ENCODE results near the gene MAMDC2. TPM values are rescaled to one million over a fixed set of nuclear protein-coding genes. Genes with fewer than 3 reads are reported as not detected.

The MAMDC2 gene
- total and polyA plus RNA-seq, 2 of the 8 experiments (the other 6 are each of a cell fraction or from before 2014, with no cell fraction given): 6.1 to 15.4 TPM

- Histone ChIP-seq H3K4me1 (replicated peaks in 1 of 4; ENCODE audit: control insufficient read depth in 3 of 4, insufficient read depth in 4 of 4, low read length in 3 of 4) (no peaks in the 10 kb centered on the region), H2BK12ac (ENCODE audit: low read depth, low read length) (no peak overlapping the region), H2BK20ac (ENCODE audit: low read length) (no peak overlapping the region), H3K27ac (ENCODE audit: low read depth, low read length) (no peak overlapping the region), H3K23ac (ENCODE audit: insufficient read length) (no peak overlapping the region), H3K4me2 (ENCODE audit: insufficient read depth in 1 of 2, low read depth in 2 of 2, low read length in 2 of 2) (no peak overlapping the region), H3K4me3 (ENCODE audit: extremely low read depth in 1 of 4, insufficient read depth in 2 of 4, low read depth in 3 of 4, low read length in 4 of 4) (no peak overlapping the region), H4K5ac (ENCODE audit: insufficient read length, low read depth, low read length) (no peak overlapping the region), H3K4ac (replicated peaks; ENCODE audit: insufficient read length, low read depth, low read length) (no peak overlapping the region), H3K18ac (ENCODE audit: extremely low read depth, low read length) (no peak overlapping the region), H2BK5ac (ENCODE audit: low read depth, low read length) (no peak overlapping the region), H4K91ac (replicated peaks; ENCODE audit: insufficient read length, low read length) (no peak overlapping the region), H3K14ac (ENCODE audit: insufficient read length) (no peak overlapping the region), H2AFZ (ENCODE audit: low read length) (no peak overlapping the region), H3K79me1 (ENCODE audit: low read depth, low read length) (no peaks in the 10 kb centered on the region), H2AK5ac (ENCODE audit: low read depth, low read length) (no peak overlapping the region), H4K8ac (ENCODE audit: extremely low read depth, insufficient read depth, low read length) (no peak overlapping the region), H2BK120ac (replicated peaks; ENCODE audit: low read depth, low read length) (no peak overlapping the region), H3K9ac (replicated peaks in 1 of 4; ENCODE audit: extremely low read depth in 1 of 4, low read depth in 3 of 4, low read length in 3 of 4) (no peak overlapping the region), H3K23me2 (ENCODE audit: low read depth, low read length) (no peaks in the 10 kb centered on the region; the same call in 1 of the 2 replicates), H4K20me1 (replicated peaks in 1 of 2; ENCODE audit: control insufficient read depth in 1 of 2, insufficient read depth in 2 of 2, low read length in 2 of 2) (no peaks in the 10 kb centered on the region), H3K56ac (replicated peaks; ENCODE audit: insufficient read length, low read depth, low read length) (no peak overlapping the region), H3K9me3 (ENCODE audit: insufficient read depth in 2 of 2, low read depth in 1 of 2, low read length in 1 of 2) (no peaks in the 10 kb centered on the region), H3K36me3 (ENCODE audit: control insufficient read depth in 2 of 4, insufficient read depth in 4 of 4, low read length in 3 of 4) (no peaks in the 10 kb centered on the region), H2BK15ac (ENCODE audit: low read length) (no peak overlapping the region), H3K79me2 (ENCODE audit: control insufficient read depth in 1 of 2, insufficient read depth in 2 of 2, low read length in 2 of 2) (no peaks in the 10 kb centered on the region), H3K27me3 (replicated peaks in 1 of 4; ENCODE audit: control insufficient read depth in 3 of 4, extremely low read depth in 1 of 4, insufficient read depth in 3 of 4, low read length in 3 of 4) (no peaks in the 10 kb centered on the region)
- FAIRE-seq (no peak), DNase-seq (ENCODE audit: low read depth in 1 of 2, low spot score in 2 of 2) (no peak)
- ChIA-PET CTCF (ENCODE audit: partially characterized antibody) (interaction anchor here (0.7 to 1.9 kb wide), 6 partner anchors 9 to 225 kb away, joined by 3 to 6 read pairs (median 3); no protein-coding TSS in a partner anchor), POLR2A (ENCODE audit: partially characterized antibody) (no interaction called here)
- WGBS, 2 experiments (ENCODE audit: extremely low coverage in 1 of 2, insufficient coverage in 1 of 2, insufficient read length in 1 of 2, insufficient replicate concordance in 2 of 2, low coverage in 1 of 2, low lambda C conversion rate in 2 of 2, missing lambda C conversion rate in 1 of 2): 88% methylated on average over 2 of the region's 2 CpGs; no CpG with 5 or more reads in 1 of the 2 experiments
- TF ChIP-seq RNF2 (IDR thresholded peaks at IDR 0.05; ENCODE audit: borderline replicate concordance, low read depth, low read length, missing control alignments, poor library complexity, severe bottlenecking): no peak
- no peak for TF ChIP-seq NRF1 (IDR thresholded peaks at IDR 0.05; ENCODE audit: low read depth, low read length)
- TF ChIP-seq YY1 (IDR thresholded peaks at IDR 0.05; ENCODE audit: low read depth, low read length): no peak
- TF ChIP-seq POLR2AphosphoS5 (IDR thresholded peaks at IDR 0.05; ENCODE audit: low read depth, low read length): no peak
- no peak for TF ChIP-seq EP300 (IDR thresholded peaks at IDR 0.05; ENCODE audit: borderline replicate concordance in 1 of 2, low read depth in 2 of 2, low read length in 2 of 2)
- TF ChIP-seq MAFK (IDR thresholded peaks at IDR 0.05; ENCODE audit: low read depth, low read length): no peak
Observed at GRCh38 chr9:70003901-70004714, 39.5 kb upstream of the MAMDC2 start.

Data from H1 (cell line).